Thyroid gland (tissue), 4 donors: ENCODE measurements around the gene HES7. TPM values are rescaled to one million over a fixed set of nuclear protein-coding genes. Genes with fewer than 3 reads are reported as not detected.

Experiments
- DNase-seq, 2 donors: peaks; one replicate each; pipeline ENCODE4 v3.0.0-alpha.2; 2019
- H3K27ac ChIP-seq, 3 donors: fragments of 200-600 bp; sonication (generic); 1 replicate in 2 of 3; 2 replicates in 1 of 3; pipeline ENCODE4 v1.5.1; 2016 to 2019; ENCODE audit warnings: mild to moderate bottlenecking in 1 of 3, moderate library complexity in 1 of 3
- H3K27me3 ChIP-seq: fragments of 200-600 bp; sonication (generic); one replicate; pipeline ENCODE4 v1.5.1; 2019
- H3K36me3 ChIP-seq, 2 donors: fragments of 200-600 bp; sonication (generic); one replicate each; pipeline ENCODE4 v1.5.1; 2016 to 2019
- H3K4me1 ChIP-seq, 2 donors: fragments of 200-600 bp; sonication (generic); one replicate each; pipeline ENCODE4 v1.5.1; 2017 to 2019
- H3K4me3 ChIP-seq, 3 donors: fragments of 200-600 bp; sonication (generic); replicated peaks in 1 of 3; 1 replicate in 2 of 3; 2 replicates in 1 of 3; pipeline ENCODE4 v1.5.1; 2016; ENCODE audit warnings: mild to moderate bottlenecking in 1 of 3
- H3K9me3 ChIP-seq: fragments of 200-600 bp; sonication (generic); one replicate; pipeline ENCODE4 v1.5.1; 2017
- CTCF ChIP-seq, 6 experiments: fragments of 200-600 bp in 3 of 6; fragments of 450-650 bp in 3 of 6; sonication (generic) in 3 of 6; IDR thresholded peaks; one replicate each; pipeline ENCODE4 v1.5.1; 2016 to 2019; ENCODE audit warnings: antibody characterized with exemption in 6 of 6, mild to moderate bottlenecking in 2 of 6, inconsistent platforms in 1 of 6, moderate library complexity in 1 of 6
- POLR2A ChIP-seq, 2 donors: fragments of 450-650 bp; IDR thresholded peaks; one replicate each; pipeline ENCODE4 v1.6.1; 2017; ENCODE audit warnings: antibody characterized with exemption in 2 of 2, mild to moderate bottlenecking in 2 of 2, moderate library complexity in 1 of 2
- WGBS, 2 donors: methylation state at CpG; one replicate each; pipeline ENCODE4 v1.1.5; 2017; 5-methylcytosine and 5-hydroxymethylcytosine counted together
- intact Hi-C: fragments of 100-400 bp; cut with DNase I; formaldehyde crosslinking; loops from one replicate; pipeline ENCODE4 v1.15.1; 2023
- total RNA-seq, 4 donors: library from RNA; depleted of rRNA; stranded (reverse); fragments of >200 nt; gene quantifications; one replicate each; pipeline ENCODE4 v1.2.3, GENCODE V29; 2016

Gene HES7
- total RNA-seq, 4 donors from 2014 or later = 1.7 TPM; not detected in 3

- TF ChIP-seq CTCF (IDR thresholded peaks at IDR 0.05) (no peak), POLR2A (IDR thresholded peaks at IDR 0.05) (no peak)
- Histone ChIP-seq H3K36me3 (no peaks in the 10 kb centered on the region), H3K9me3 (no peaks in the 10 kb centered on the region), H3K27me3 (peaks cover 5% of the 10 kb centered on the region), H3K27ac (no peak overlapping the region), H3K4me3 (no peak overlapping the region), H3K4me1 (peaks cover 21 to 31% of the 10 kb centered on the region in 2 donors)
- DNase-seq = no peak
- 75 to 85% methylated on average over 14 of the region's 14 CpGs for WGBS, 2 donors
- intact Hi-C loops = loop anchor here (10.0 kb wide), 2 partner anchors 57 to 97 kb away; no protein-coding TSS in a partner anchor
Measured at GRCh38 chr17:8128125-8128784, 4.3 kb upstream of the HES7 start.

DNA sequence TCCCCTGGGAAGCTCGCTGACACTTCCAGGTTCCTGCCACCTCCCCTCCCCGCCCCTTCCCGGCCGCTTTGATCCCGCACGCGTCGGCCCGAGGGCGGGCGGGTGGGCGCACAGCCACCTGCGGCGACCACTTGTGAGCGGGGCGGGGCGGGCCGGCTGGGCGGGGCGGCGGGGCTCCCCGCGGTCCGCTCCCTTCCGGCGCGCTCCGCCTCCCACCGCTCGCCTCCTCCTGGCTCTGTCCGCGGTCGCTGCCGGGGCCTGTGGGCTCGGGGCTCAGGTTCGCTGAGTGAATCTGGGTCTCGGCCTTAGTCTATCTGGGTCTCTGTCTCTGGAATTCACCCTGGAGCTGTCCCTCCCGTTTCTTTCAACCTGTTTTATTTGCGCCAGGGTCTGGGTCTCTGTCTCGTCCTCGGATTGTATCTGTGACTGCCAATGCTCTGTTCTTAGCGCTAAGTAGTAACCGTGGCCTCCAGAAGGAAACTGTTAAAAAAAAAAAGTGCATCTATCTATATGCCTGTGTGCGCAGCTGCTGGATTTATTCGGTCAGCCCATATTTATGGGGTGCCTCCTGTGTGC is 2.7 kb upstream of the HES7 start:
- Histone ChIP-seq H3K4me3 (peak overlapping the region in 2 of 3 donors; percentile 57 to 66), H3K27me3 (peaks cover 5% of the 10 kb centered on the region), H3K4me1 (peaks cover 36 to 45% of the 10 kb centered on the region in 2 donors), H3K9me3 (no peaks in the 10 kb centered on the region), H3K27ac (peak overlapping the region in 2 of 3 donors; percentile 36 to 74), H3K36me3 (no peaks in the 10 kb centered on the region)
- TF ChIP-seq CTCF (IDR thresholded peaks at IDR 0.05) (no peak), POLR2A (IDR thresholded peaks at IDR 0.05) (no peak)
- intact Hi-C loops = loop anchor here (10.0 kb wide), 2 partner anchors 58 to 98 kb away; no protein-coding TSS in a partner anchor
- WGBS, 2 donors = 0 to 2% methylated on average over 15 to 24 of the region's 45 CpGs
- DNase-seq = peak; percentile 44 to 53

- H3K4me1 ChIP-seq = peaks cover 42 to 50% of the 10 kb centered on the region in 2 donors
- intact Hi-C loops = loop anchor here (10.0 kb wide), 2 partner anchors 59 to 99 kb away; no protein-coding TSS in a partner anchor
- H3K36me3 ChIP-seq = no peaks in the 10 kb centered on the region
- H3K27me3 ChIP-seq = peaks cover 5% of the 10 kb centered on the region
- no peak for TF ChIP-seq POLR2A (IDR thresholded peaks at IDR 0.05)
- TF ChIP-seq CTCF (IDR thresholded peaks at IDR 0.05) = no peak
- no peaks in the 10 kb centered on the region for H3K9me3 ChIP-seq
- DNase-seq = peak in 1 of 2 donors; percentile 44
- H3K27ac ChIP-seq = peak overlapping the region in 2 of 3 donors; percentile 36 to 74
- H3K4me3 ChIP-seq = peak overlapping the region; percentile 24 to 66 (median 57)
- 1% methylated on average over 35 of the region's 35 CpGs for WGBS, 2 donors
Measured at GRCh38 chr17:8125947-8126490, 2.1 kb upstream of the HES7 start.

DNA sequence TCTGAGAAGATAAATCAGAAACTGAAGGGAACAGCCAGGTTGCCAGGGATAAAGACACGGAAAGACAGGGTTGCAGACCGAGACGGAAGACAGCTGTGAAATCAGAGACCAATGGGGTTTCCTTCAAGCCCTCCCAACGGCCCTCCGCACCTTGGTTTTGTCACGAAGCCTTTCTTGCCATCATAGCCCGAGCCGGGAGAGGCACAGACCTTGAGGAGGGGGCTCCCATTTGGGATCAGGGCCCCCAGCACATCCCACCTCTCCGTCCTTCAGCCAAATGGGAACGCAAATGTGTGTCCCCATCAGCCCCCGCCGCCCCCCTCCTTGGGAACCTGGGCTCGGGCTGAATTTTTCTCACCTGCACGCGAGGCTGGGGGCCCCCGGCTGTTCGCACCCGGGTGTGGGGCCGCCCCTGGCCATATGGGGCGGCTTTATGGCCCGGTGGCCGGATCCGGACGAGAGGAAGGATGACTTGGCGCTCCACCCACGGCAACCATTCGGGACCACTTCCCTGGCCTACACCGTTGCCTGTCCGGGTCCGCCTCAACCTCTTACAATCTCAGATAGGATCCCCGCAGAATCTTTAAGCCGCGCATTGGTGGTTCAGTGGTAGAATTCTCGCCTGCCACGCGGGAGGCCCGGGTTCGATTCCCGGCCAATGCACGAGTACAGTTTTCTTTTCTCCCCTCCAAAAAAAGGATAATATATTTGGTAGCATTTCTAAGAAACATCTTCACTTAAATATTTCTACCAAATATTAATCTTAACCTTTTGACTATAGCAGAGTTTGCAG is 1.4 kb upstream of the HES7 start:
- peaks cover 5% of the 10 kb centered on the region for H3K27me3 ChIP-seq

More for the DNA sequence above, 1.4 kb upstream of the HES7 start:
- Histone ChIP-seq H3K9me3 (no peaks in the 10 kb centered on the region), H3K36me3 (no peaks in the 10 kb centered on the region), H3K4me1 (peaks cover 48 to 56% of the 10 kb centered on the region in 2 donors), H3K4me3 (peak overlapping the region; percentile 24 to 66 (median 57)), H3K27ac (peak overlapping the region in 2 of 3 donors; percentile 36 to 74)
- TF ChIP-seq CTCF (IDR thresholded peaks at IDR 0.05) (no peak), POLR2A (IDR thresholded peaks at IDR 0.05) (no peak)
- intact Hi-C loops = loop anchor here (10.0 kb wide), 2 partner anchors 59 to 99 kb away; no protein-coding TSS in a partner anchor
- 1 to 2% methylated on average over 20 to 33 of the region's 40 CpGs for WGBS, 2 donors
- peak; percentile 78 to 83 for DNase-seq
